Spleen (tissue), 11 donors: ENCODE results near the gene MICU1. TPM values are rescaled to one million over a fixed set of nuclear protein-coding genes. Genes with fewer than 3 reads are reported as not detected.

Source experiments
- DNase-seq: peaks from one replicate; pipeline ENCODE4 v3.0.0-alpha.2; 2020
- H3K27ac ChIP-seq, 8 donors: fragments of 200-600 bp; sonication (generic) in 7 of 8; 1 replicate in 4 of 8; 2 replicates in 4 of 8; pipeline versions ENCODE4 v1.5.0 to v1.8.0; 2016 to 2021; ENCODE audit warnings: inconsistent platforms in 4 of 8, mild to moderate bottlenecking in 4 of 8, moderate library complexity in 1 of 8
- H3K27me3 ChIP-seq, 7 donors: fragments of 200-600 bp; sonication (generic) in 6 of 7; replicated peaks in 1 of 7; 1 replicate in 4 of 7; 2 replicates in 3 of 7; pipeline versions ENCODE4 v1.5.0 to v1.8.0; 2016 to 2021; ENCODE audit warnings: inconsistent platforms in 3 of 7, mild to moderate bottlenecking in 1 of 7
- H3K36me3 ChIP-seq, 6 donors: fragments of 200-600 bp; sonication (generic) in 5 of 6; 1 replicate in 4 of 6; 2 replicates in 2 of 6; pipeline versions ENCODE4 v1.5.0 to v1.8.0; 2016 to 2021; ENCODE audit warnings: inconsistent platforms in 2 of 6
- H3K4me1 ChIP-seq, 6 donors: fragments of 200-600 bp; sonication (generic) in 5 of 6; 1 replicate in 3 of 6; 2 replicates in 3 of 6; pipeline versions ENCODE4 v1.5.0 to v1.8.0; 2016 to 2021; ENCODE audit warnings: inconsistent platforms in 3 of 6
- H3K4me3 ChIP-seq, 8 donors: fragments of 200-600 bp; sonication (generic) in 7 of 8; 1 replicate in 4 of 8; 2 replicates in 4 of 8; pipeline versions ENCODE4 v1.5.0 to v1.8.0; 2016 to 2021; ENCODE audit warnings: inconsistent platforms in 4 of 8, mild to moderate bottlenecking in 4 of 8, moderate library complexity in 2 of 8
- H3K9me3 ChIP-seq, 8 donors: fragments of 200-600 bp; sonication (generic) in 7 of 8; 1 replicate in 4 of 8; 2 replicates in 4 of 8; pipeline versions ENCODE4 v1.5.0 to v1.8.0; 2016 to 2021; ENCODE audit warnings: inconsistent platforms in 4 of 8
- CTCF ChIP-seq, 11 experiments: fragments of 200-600 bp in 7 of 11; fragments of 450-650 bp in 4 of 11; sonication (generic) in 4 of 11; IDR thresholded peaks in 8 of 11; conservative IDR thresholded peaks in 3 of 11; 1 replicate in 7 of 11; 2 replicates in 4 of 11; pipeline versions ENCODE4 v1.4.0 to v1.8.0; 2016 to 2021; ENCODE audit warnings: antibody characterized with exemption in 11 of 11, inconsistent platforms in 4 of 11, mild to moderate bottlenecking in 1 of 11
- POLR2A ChIP-seq, 3 donors: fragments of 450-650 bp; IDR thresholded peaks; one replicate each; pipeline ENCODE4 v1.5.1; 2017; ENCODE audit warnings: antibody characterized with exemption in 3 of 3, mild to moderate bottlenecking in 1 of 3
- POLR2AphosphoS5 ChIP-seq, 3 donors: sonication (generic); formaldehyde crosslinking; IDR thresholded peaks; one replicate each; pipeline ENCODE4 v1.5.1; 2017; ENCODE audit warnings: antibody characterized with exemption in 3 of 3
- WGBS, 5 donors: extraction: QIAGEN DNeasy Blood & Tissue Kit in 3 of 5; methylation state at CpG; one replicate each; pipeline versions ENCODE4 v1.1.5 to v1.1.7; 2013 to 2018; 5-methylcytosine and 5-hydroxymethylcytosine counted together
- intact Hi-C: fragments of 100-400 bp; cut with DNase I; formaldehyde crosslinking; loops from one replicate; pipeline ENCODE4 v1.15.0; 2023; ENCODE audit warnings: low total_unique reads
- polyA plus RNA-seq, 3 donors: library from polyadenylated mRNA; stranded (reverse); fragments of 200-250 nt; gene quantifications; one replicate each; pipeline ENCODE4 v1.2.1, GENCODE V29; 2013
- total RNA-seq, 7 donors: library from RNA; depleted of rRNA in 3 of 7; stranded (reverse); fragments of >200 nt in 3 of 7; fragmentation: NEBNext Ultra II Directional in 4 of 7; extraction: Animal tissue kit (Norgen Biotek cat#: 25700) in 4 of 7; gene quantifications; one replicate each; pipeline versions ENCODE4 v1.1.0 to v1.2.1, GENCODE V29; 2016 to 2021
- donor health status: healthy with polysubstance abuse.
- donor health status: DM: no; HTN: no; CAD: no; lungs with moderate emphysema.
- donor health status: DM: no; HTN: no; CAD: no.
- donor health status: Bipolar disorder and iron deficiency.
- donor health status: healthy.
- donor health status: DM: no; HTN: no; CAD: no.
- donor health status: DM: yes; HTN: yes; CAD: no.

MICU1 gene
- total and polyA plus RNA-seq, 10 donors = 16.4 to 58.4 (median 46.5) TPM

- peak overlapping the region; percentile 68 to 97 (median 86) for H3K4me3 ChIP-seq
- peaks cover 16 to 66% (median 45%) of the 10 kb centered on the region in 6 donors for H3K4me1 ChIP-seq
- peak overlapping the region; percentile 89 to 99 (median 97) for H3K27ac ChIP-seq
- no peaks in the 10 kb centered on the region for H3K27me3 ChIP-seq
- peak; percentile 89 for DNase-seq
- TF ChIP-seq CTCF (IDR thresholded peaks at IDR 0.05 in 8 of 11, conservative IDR thresholded peaks at IDR 0.05 in 3 of 11) (no peak), POLR2A (IDR thresholded peaks at IDR 0.05) (no peak), POLR2AphosphoS5 (IDR thresholded peaks at IDR 0.05) (no peak)
- H3K9me3 ChIP-seq = no peaks in the 10 kb centered on the region
- peaks cover 0 to 41% (median 8%) of the 10 kb centered on the region in 6 donors for H3K36me3 ChIP-seq
- intact Hi-C loops = no loop called here
- 0 to 1% (median 1%) methylated on average over 14 to 23 of the region's 23 CpGs for WGBS, 5 donors
Measured at GRCh38 chr10:72353965-72354355, 271.9 kb downstream of the MICU1 start.

- DNase-seq = no peak
- H3K36me3 ChIP-seq = peaks cover 0 to 48% (median 12%) of the 10 kb centered on the region in 6 donors
- peak overlapping the region; percentile 89 to 99 (median 97) for H3K27ac ChIP-seq
- no peaks in the 10 kb centered on the region for H3K9me3 ChIP-seq
- intact Hi-C loops = no loop called here
- 43 to 57% (median 46%) methylated on average over 18 of the region's 18 CpGs for WGBS, 5 donors
- peaks cover 16 to 72% (median 46%) of the 10 kb centered on the region in 6 donors for H3K4me1 ChIP-seq
- TF ChIP-seq CTCF (IDR thresholded peaks at IDR 0.05 in 8 of 11, conservative IDR thresholded peaks at IDR 0.05 in 3 of 11) = no peak
- no peak for TF ChIP-seq POLR2A (IDR thresholded peaks at IDR 0.05)
- no peak for TF ChIP-seq POLR2AphosphoS5 (IDR thresholded peaks at IDR 0.05)
- H3K27me3 ChIP-seq = no peaks in the 10 kb centered on the region
- H3K4me3 ChIP-seq = peak overlapping the region; percentile 68 to 97 (median 86)
Measured at GRCh38 chr10:72353028-72353964, 272.6 kb downstream of the MICU1 start.

GRCh38 chr10:72351479-72351878 lies 274.4 kb downstream of the MICU1 start:
- Histone ChIP-seq H3K9me3 (no peaks in the 10 kb centered on the region), H3K27me3 (no peaks in the 10 kb centered on the region), H3K4me3 (no peak overlapping the region), H3K27ac (peak overlapping the region in 1 of 8 donors; percentile 8), H3K36me3 (peaks cover 0 to 63% (median 18%) of the 10 kb centered on the region in 6 donors), H3K4me1 (peaks cover 16 to 78% (median 46%) of the 10 kb centered on the region in 6 donors)
- WGBS, 5 donors = 80 to 95% (median 87%) methylated on average over 6 of the region's 6 CpGs
- no peak for DNase-seq
- TF ChIP-seq POLR2A (IDR thresholded peaks at IDR 0.05) (no peak), CTCF (IDR thresholded peaks at IDR 0.05 in 8 of 11, conservative IDR thresholded peaks at IDR 0.05 in 3 of 11) (no peak), POLR2AphosphoS5 (IDR thresholded peaks at IDR 0.05) (no peak)
- intact Hi-C loops = no loop called here

GRCh38 chr10:72349438-72349837 lies 276.4 kb downstream of the MICU1 start:
- no peaks in the 10 kb centered on the region for H3K27me3 ChIP-seq
- H3K9me3 ChIP-seq = no peaks in the 10 kb centered on the region
- WGBS, 5 donors = 88 to 96% (median 91%) methylated on average over 2 of the region's 2 CpGs
- no peak for DNase-seq
- intact Hi-C loops = no loop called here
- peak overlapping the region in 2 of 8 donors; percentile 7 to 14 for H3K27ac ChIP-seq
- no peak overlapping the region for H3K4me3 ChIP-seq
- TF ChIP-seq POLR2A (IDR thresholded peaks at IDR 0.05) (no peak), CTCF (IDR thresholded peaks at IDR 0.05 in 8 of 11, conservative IDR thresholded peaks at IDR 0.05 in 3 of 11) (no peak), POLR2AphosphoS5 (IDR thresholded peaks at IDR 0.05) (no peak)
- peaks cover 16 to 85% (median 47%) of the 10 kb centered on the region in 6 donors for H3K4me1 ChIP-seq
- H3K36me3 ChIP-seq = peaks cover 0 to 77% (median 20%) of the 10 kb centered on the region in 6 donors
